Sigmoid colon (tissue), 7 donors: ENCODE measurements around the gene SEH1L. TPM values are rescaled to one million over a fixed set of nuclear protein-coding genes. Genes with fewer than 3 reads are reported as not detected.

Experiments
- DNase-seq: peaks from one replicate; pipeline ENCODE4 v3.0.0-alpha.2; 2019
- H3K27ac ChIP-seq, 4 donors: fragments of 200-600 bp; sonication (generic); one replicate each; pipeline ENCODE4 v1.5.1; 2016 to 2019; ENCODE audit warnings: mild to moderate bottlenecking in 1 of 4
- H3K27me3 ChIP-seq, 3 donors: fragments of 200-600 bp; sonication (generic); one replicate each; pipeline ENCODE4 v1.5.1; 2019; ENCODE audit warnings: mild to moderate bottlenecking in 1 of 3
- H3K36me3 ChIP-seq, 4 donors: fragments of 200-600 bp; sonication (generic); one replicate each; pipeline ENCODE4 v1.5.1; 2016 to 2019
- H3K4me1 ChIP-seq, 4 donors: fragments of 200-600 bp; sonication (generic); one replicate each; pipeline ENCODE4 v1.5.1; 2017 to 2019
- H3K4me3 ChIP-seq, 4 donors: fragments of 200-600 bp; sonication (generic); one replicate each; pipeline ENCODE4 v1.5.1; 2017 to 2019; ENCODE audit warnings: mild to moderate bottlenecking in 2 of 4, moderate library complexity in 1 of 4
- H3K9me3 ChIP-seq, 4 donors: fragments of 200-600 bp in 3 of 4; sonication (generic) in 3 of 4; one replicate each; pipeline versions ENCODE4 v1.5.1 to v1.6.1; 2013 to 2019
- CTCF ChIP-seq, 4 experiments: fragments of 450-650 bp in 3 of 4; fragments of 200-600 bp in 1 of 4; IDR thresholded peaks; one replicate each; pipeline ENCODE4 v1.5.1; 2016 to 2019; ENCODE audit warnings: antibody characterized with exemption in 4 of 4, mild to moderate bottlenecking in 3 of 4, moderate library complexity in 2 of 4
- EP300 ChIP-seq, 4 donors: sonication (generic); formaldehyde crosslinking; IDR thresholded peaks; one replicate each; pipeline ENCODE4 v1.6.1; 2017; ENCODE audit warnings: antibody characterized with exemption in 4 of 4
- POLR2A ChIP-seq, 2 donors: fragments of 450-650 bp; IDR thresholded peaks; one replicate each; pipeline ENCODE4 v1.6.1; 2016; ENCODE audit warnings: antibody characterized with exemption in 2 of 2, mild to moderate bottlenecking in 2 of 2, moderate library complexity in 2 of 2
- POLR2AphosphoS5 ChIP-seq, 4 donors: sonication (generic); formaldehyde crosslinking; IDR thresholded peaks; one replicate each; pipeline ENCODE4 v1.6.1; 2017; ENCODE audit warnings: antibody characterized with exemption in 4 of 4
- WGBS, 2 donors: extraction: QIAGEN DNeasy Blood & Tissue Kit; methylation state at CpG; one replicate each; pipeline ENCODE4 v1.1.7; 2013; 5-methylcytosine and 5-hydroxymethylcytosine counted together
- intact Hi-C: fragments of 100-400 bp; cut with DNase I; formaldehyde crosslinking; loops from one replicate; pipeline ENCODE4 v1.15.1; 2023
- polyA plus RNA-seq, 3 donors: library from polyadenylated mRNA; stranded (reverse); fragments of 200-250 nt; gene quantifications; one replicate each; pipeline ENCODE4 v1.2.3, GENCODE V29; 2013
- total RNA-seq, 4 donors: library from RNA; depleted of rRNA; stranded (reverse); fragments of >200 nt; gene quantifications; one replicate each; pipeline ENCODE4 v1.1.0, GENCODE V29; 2016
- donor health status: healthy with polysubstance abuse.
- donor health status: Bipolar disorder and iron deficiency.
- donor health status: healthy.

Gene SEH1L
- total and polyA plus RNA-seq, 7 donors = 15.3 to 38.1 (median 16.3) TPM

- Histone ChIP-seq H3K4me3 (no peak overlapping the region), H3K27me3 (no peaks in the 10 kb centered on the region), H3K4me1 (no peaks in the 10 kb centered on the region), H3K27ac (no peak overlapping the region), H3K36me3 (no peaks in the 10 kb centered on the region), H3K9me3 (no peaks in the 10 kb centered on the region)
- TF ChIP-seq CTCF (IDR thresholded peaks at IDR 0.05) (no peak), POLR2A (IDR thresholded peaks at IDR 0.05) (no peak), EP300 (IDR thresholded peaks at IDR 0.05) (no peak), POLR2AphosphoS5 (IDR thresholded peaks at IDR 0.05) (no peak)
- intact Hi-C loops = no loop called here
- WGBS, 2 donors = 57 to 66% methylated on average over 7 of the region's 7 CpGs
- no peak for DNase-seq
These were observed 26.6 kb upstream of the SEH1L start for GRCh38 chr18:12921178-12921577.

GRCh38 chr18:12922266-12922665, 25.5 kb upstream of the SEH1L start:
- H3K4me3 ChIP-seq = no peak overlapping the region
- no peaks in the 10 kb centered on the region for H3K9me3 ChIP-seq
- intact Hi-C loops = no loop called here
- 83 to 97% methylated on average over 1 of the region's 1 CpG for WGBS, 2 donors
- TF ChIP-seq EP300 (IDR thresholded peaks at IDR 0.05) (no peak), POLR2AphosphoS5 (IDR thresholded peaks at IDR 0.05) (no peak), CTCF (IDR thresholded peaks at IDR 0.05) (no peak), POLR2A (IDR thresholded peaks at IDR 0.05) (no peak)
- H3K36me3 ChIP-seq = no peaks in the 10 kb centered on the region
- no peak for DNase-seq
- no peaks in the 10 kb centered on the region for H3K27me3 ChIP-seq
- no peak overlapping the region for H3K27ac ChIP-seq
- no peaks in the 10 kb centered on the region for H3K4me1 ChIP-seq

GRCh38 chr18:12924616-12925015, 23.2 kb upstream of the SEH1L start:
- TF ChIP-seq EP300 (IDR thresholded peaks at IDR 0.05) (no peak), POLR2AphosphoS5 (IDR thresholded peaks at IDR 0.05) (no peak), POLR2A (IDR thresholded peaks at IDR 0.05) (no peak), CTCF (IDR thresholded peaks at IDR 0.05) (no peak)
- Histone ChIP-seq H3K27me3 (no peaks in the 10 kb centered on the region), H3K27ac (no peak overlapping the region), H3K4me1 (no peaks in the 10 kb centered on the region), H3K9me3 (no peaks in the 10 kb centered on the region), H3K36me3 (no peaks in the 10 kb centered on the region), H3K4me3 (no peak overlapping the region)
- 85 to 90% methylated on average over 6 of the region's 6 CpGs for WGBS, 2 donors
- DNase-seq = no peak
- intact Hi-C loops = no loop called here

GRCh38 chr18:12928206-12928605, 19.6 kb upstream of the SEH1L start:
- Histone ChIP-seq H3K4me1 (no peaks in the 10 kb centered on the region), H3K27ac (no peak overlapping the region), H3K9me3 (no peaks in the 10 kb centered on the region), H3K4me3 (no peak overlapping the region), H3K27me3 (no peaks in the 10 kb centered on the region), H3K36me3 (no peaks in the 10 kb centered on the region)
- 85 to 87% methylated on average over 4 of the region's 4 CpGs for WGBS, 2 donors
- TF ChIP-seq EP300 (IDR thresholded peaks at IDR 0.05) = no peak
- TF ChIP-seq POLR2A (IDR thresholded peaks at IDR 0.05) = no peak
- TF ChIP-seq CTCF (IDR thresholded peaks at IDR 0.05) = no peak
- no peak for TF ChIP-seq POLR2AphosphoS5 (IDR thresholded peaks at IDR 0.05)
- intact Hi-C loops = no loop called here
- no peak for DNase-seq

- Histone ChIP-seq H3K36me3 (no peaks in the 10 kb centered on the region), H3K27ac (no peak overlapping the region), H3K27me3 (no peaks in the 10 kb centered on the region), H3K4me3 (no peak overlapping the region), H3K4me1 (no peaks in the 10 kb centered on the region), H3K9me3 (no peaks in the 10 kb centered on the region)
- intact Hi-C loops = no loop called here
- no peak for TF ChIP-seq CTCF (IDR thresholded peaks at IDR 0.05)
- TF ChIP-seq EP300 (IDR thresholded peaks at IDR 0.05) = no peak
- no peak for TF ChIP-seq POLR2AphosphoS5 (IDR thresholded peaks at IDR 0.05)
- TF ChIP-seq POLR2A (IDR thresholded peaks at IDR 0.05) = no peak
- 90 to 91% methylated on average over 5 of the region's 5 CpGs for WGBS, 2 donors
- no peak for DNase-seq
These were observed 19.2 kb upstream of the SEH1L start for GRCh38 chr18:12928641-12929040.
